GM12891 (cell line): ENCODE measurements around the gene TAOK2.

Experiments
- PAX5 ChIP-seq: IDR thresholded peaks from 2 replicates; pipeline ENCODE4 v1.6.1; 2011; ENCODE audit warnings: low read length, moderate library complexity, mild to moderate bottlenecking; ENCODE audit not compliant: insufficient read depth, severe bottlenecking
- POLR2AphosphoS5 ChIP-seq: IDR thresholded peaks from 2 replicates; pipeline ENCODE4 v1.6.1; 2011; ENCODE audit warnings: low read depth, low read length, control low read depth
- SPI1 ChIP-seq: IDR thresholded peaks from 2 replicates; pipeline ENCODE4 v1.6.1; 2011; ENCODE audit warnings: low read depth, low read length, control low read depth

- TF ChIP-seq SPI1 (no peak), POLR2AphosphoS5 (no peak), PAX5 (no peak)
Measured at GRCh38 chr16:29927070-29927905, 46.4 kb upstream of the TAOK2 start.
